Activated naive CD8-positive, alpha-beta T cell treated with anti-CD3 and anti-CD28 coated beads, Interleukin-2, amount 50 U/mL, for 24 hours (primary cell): Measurements from ENCODE around the gene JMJD7.

ENCODE experiments used
- ATAC-seq: fragments of 150-1000 bp; cut with Tn5 transposase; one replicate; pipeline ENCODE4 v1.10.0; 2021
- DNase-seq: peaks from one replicate; pipeline ENCODE4 v3.0.0; 2021
- H3K27ac Mint-ChIP-seq: one replicate; pipeline ENCODE4 v1.8.0; 2021; ENCODE audit warnings: mild to moderate bottlenecking, mixed read lengths
- H3K27me3 Mint-ChIP-seq: one replicate; pipeline ENCODE4 v1.8.0; 2021; ENCODE audit warnings: mixed read lengths
- H3K36me3 Mint-ChIP-seq: one replicate; pipeline ENCODE4 v1.8.0; 2021; ENCODE audit warnings: low read depth, mixed read lengths
- H3K4me1 Mint-ChIP-seq: one replicate; pipeline ENCODE4 v1.8.0; 2021; ENCODE audit warnings: mixed read lengths
- H3K4me3 Mint-ChIP-seq: one replicate; pipeline ENCODE4 v1.8.0; 2021; ENCODE audit warnings: mild to moderate bottlenecking, moderate library complexity, mixed read lengths
- H3K9me3 Mint-ChIP-seq: one replicate; pipeline ENCODE4 v1.8.0; 2021; ENCODE audit warnings: mixed read lengths

The JMJD7 gene

GRCh38 chr15:41839781-41840491 lies 12.0 kb downstream of the JMJD7 start:
- Mint-ChIP-seq H3K27me3 (no peaks in the 10 kb centered on the region), H3K36me3 (peaks cover 3% of the 10 kb centered on the region), H3K4me1 (no peaks in the 10 kb centered on the region), H3K4me3 (no peak overlapping the region), H3K9me3 (no peaks in the 10 kb centered on the region), H3K27ac (no peak overlapping the region)
- DNase-seq (no peak), ATAC-seq (no peak)

GRCh38 chr15:41840673-41841072 lies 12.8 kb downstream of the JMJD7 start:
- DNase-seq, result no peak
- Mint-ChIP-seq H3K4me1 (no peaks in the 10 kb centered on the region), H3K9me3 (no peaks in the 10 kb centered on the region), H3K4me3 (no peak overlapping the region), H3K27me3 (no peaks in the 10 kb centered on the region), H3K36me3 (peaks cover 3% of the 10 kb centered on the region), H3K27ac (no peak overlapping the region)
- no peak for ATAC-seq

- DNase-seq (no peak), ATAC-seq (no peak)
- H3K9me3 Mint-ChIP-seq, result no peaks in the 10 kb centered on the region
- no peaks in the 10 kb centered on the region for H3K27me3 Mint-ChIP-seq
- no peak overlapping the region for H3K27ac Mint-ChIP-seq
- H3K36me3 Mint-ChIP-seq, result peaks cover 3% of the 10 kb centered on the region
- no peak overlapping the region for H3K4me3 Mint-ChIP-seq
- H3K4me1 Mint-ChIP-seq, result no peaks in the 10 kb centered on the region
Measured at GRCh38 chr15:41841131-41841530, 13.2 kb downstream of the JMJD7 start.

GRCh38 chr15:41842229-41842628 lies 14.3 kb downstream of the JMJD7 start:
- DNase-seq (no peak), ATAC-seq (no peak)
- Mint-ChIP-seq H3K27me3 (no peaks in the 10 kb centered on the region), H3K4me1 (no peaks in the 10 kb centered on the region), H3K36me3 (peaks cover 2% of the 10 kb centered on the region), H3K9me3 (no peaks in the 10 kb centered on the region), H3K4me3 (no peak overlapping the region), H3K27ac (no peak overlapping the region)

- H3K27me3 Mint-ChIP-seq, result no peaks in the 10 kb centered on the region
- DNase-seq, result no peak
- H3K27ac Mint-ChIP-seq, result no peak overlapping the region
- no peak for ATAC-seq
- no peaks in the 10 kb centered on the region for H3K9me3 Mint-ChIP-seq
- peaks cover 2% of the 10 kb centered on the region for H3K4me1 Mint-ChIP-seq
- no peak overlapping the region for H3K4me3 Mint-ChIP-seq
- peaks cover 2% of the 10 kb centered on the region for H3K36me3 Mint-ChIP-seq
Measured at GRCh38 chr15:41843571-41843970, 15.7 kb downstream of the JMJD7 start.

GRCh38 chr15:41844814-41845213 lies 16.9 kb downstream of the JMJD7 start:
- H3K27ac Mint-ChIP-seq, result no peak overlapping the region
- no peak for ATAC-seq

GRCh38 chr15:41847206-41847605 lies 19.3 kb downstream of the JMJD7 start:
- H3K27me3 Mint-ChIP-seq, result no peaks in the 10 kb centered on the region
- H3K4me1 Mint-ChIP-seq, result peaks cover 2% of the 10 kb centered on the region
- H3K36me3 Mint-ChIP-seq, result peaks cover 2% of the 10 kb centered on the region
- H3K9me3 Mint-ChIP-seq, result no peaks in the 10 kb centered on the region
- no peak for ATAC-seq
- H3K27ac Mint-ChIP-seq, result no peak overlapping the region
- DNase-seq, result no peak
- H3K4me3 Mint-ChIP-seq, result no peak overlapping the region

More at GRCh38 chr15:41844814-41845213, 16.9 kb downstream of the JMJD7 start:
- Mint-ChIP-seq H3K4me1 (peaks cover 2% of the 10 kb centered on the region), H3K4me3 (no peak overlapping the region), H3K36me3 (peaks cover 2% of the 10 kb centered on the region), H3K9me3 (no peaks in the 10 kb centered on the region), H3K27me3 (no peaks in the 10 kb centered on the region)
- no peak for DNase-seq

GRCh38 chr15:41847981-41848380 lies 20.1 kb downstream of the JMJD7 start:
- ATAC-seq (no peak), DNase-seq (no peak)
- Mint-ChIP-seq H3K4me3 (no peak overlapping the region), H3K27ac (no peak overlapping the region), H3K27me3 (no peaks in the 10 kb centered on the region), H3K9me3 (no peaks in the 10 kb centered on the region), H3K36me3 (peaks cover 2% of the 10 kb centered on the region), H3K4me1 (peaks cover 2% of the 10 kb centered on the region)

GRCh38 chr15:41848631-41849030 lies 20.7 kb downstream of the JMJD7 start:
- H3K4me3 Mint-ChIP-seq, result no peak overlapping the region
- H3K4me1 Mint-ChIP-seq, result peaks cover 2% of the 10 kb centered on the region
- H3K27me3 Mint-ChIP-seq, result no peaks in the 10 kb centered on the region
- peaks cover 2% of the 10 kb centered on the region for H3K36me3 Mint-ChIP-seq
- no peaks in the 10 kb centered on the region for H3K9me3 Mint-ChIP-seq
- H3K27ac Mint-ChIP-seq, result no peak overlapping the region
- peak; percentile 49 for DNase-seq
- peak; percentile 52 for ATAC-seq

GRCh38 chr15:41849204-41849603 lies 21.3 kb downstream of the JMJD7 start:
- no peak overlapping the region for H3K27ac Mint-ChIP-seq
- H3K27me3 Mint-ChIP-seq, result no peaks in the 10 kb centered on the region
- H3K4me1 Mint-ChIP-seq, result peaks cover 2% of the 10 kb centered on the region
- DNase-seq (no peak), ATAC-seq (no peak)
- peaks cover 2% of the 10 kb centered on the region for H3K36me3 Mint-ChIP-seq
- no peak overlapping the region for H3K4me3 Mint-ChIP-seq
- H3K9me3 Mint-ChIP-seq, result no peaks in the 10 kb centered on the region

- no peak for DNase-seq
- Mint-ChIP-seq H3K9me3 (no peaks in the 10 kb centered on the region), H3K27ac (no peak overlapping the region), H3K4me3 (no peak overlapping the region), H3K4me1 (peaks cover 2% of the 10 kb centered on the region), H3K27me3 (no peaks in the 10 kb centered on the region), H3K36me3 (peaks cover 2% of the 10 kb centered on the region)
- ATAC-seq, result no peak
Measured at GRCh38 chr15:41849861-41850260, 22.0 kb downstream of the JMJD7 start.

- Mint-ChIP-seq H3K4me1 (peaks cover 2% of the 10 kb centered on the region), H3K9me3 (no peaks in the 10 kb centered on the region), H3K27ac (no peak overlapping the region), H3K36me3 (peaks cover 2% of the 10 kb centered on the region), H3K27me3 (no peaks in the 10 kb centered on the region), H3K4me3 (no peak overlapping the region)
- ATAC-seq, result no peak
- DNase-seq, result no peak
Measured at GRCh38 chr15:41850482-41851166, 22.7 kb downstream of the JMJD7 start.

- H3K9me3 Mint-ChIP-seq, result no peaks in the 10 kb centered on the region
- no peak for ATAC-seq
- H3K36me3 Mint-ChIP-seq, result peaks cover 2% of the 10 kb centered on the region
- peaks cover 2% of the 10 kb centered on the region for H3K4me1 Mint-ChIP-seq
- H3K27me3 Mint-ChIP-seq, result no peaks in the 10 kb centered on the region
- H3K4me3 Mint-ChIP-seq, result no peak overlapping the region
- DNase-seq, result no peak
- no peak overlapping the region for H3K27ac Mint-ChIP-seq
Measured at GRCh38 chr15:41851167-41851523, 23.3 kb downstream of the JMJD7 start.

GRCh38 chr15:41851755-41852370 lies 24.0 kb downstream of the JMJD7 start:
- DNase-seq, result no peak
- Mint-ChIP-seq H3K36me3 (peaks cover 2% of the 10 kb centered on the region), H3K4me3 (no peak overlapping the region), H3K27ac (no peak overlapping the region), H3K4me1 (peaks cover 2% of the 10 kb centered on the region), H3K9me3 (no peaks in the 10 kb centered on the region), H3K27me3 (no peaks in the 10 kb centered on the region)
- no peak for ATAC-seq
